Measurements from ENCODE around the gene SUOX. TPM values are rescaled to one million over a fixed set of nuclear protein-coding genes. Genes with fewer than 3 reads are reported as not detected.
"Not testable (repeated sequence)": the region's sequence is repeated elsewhere in the genome, so short reads cannot be mapped to it uniquely, and the experiment has no call there.

SUOX gene
- total RNA-seq, 1 donor from 2014 or later = 28.1 TPM

DNA sequence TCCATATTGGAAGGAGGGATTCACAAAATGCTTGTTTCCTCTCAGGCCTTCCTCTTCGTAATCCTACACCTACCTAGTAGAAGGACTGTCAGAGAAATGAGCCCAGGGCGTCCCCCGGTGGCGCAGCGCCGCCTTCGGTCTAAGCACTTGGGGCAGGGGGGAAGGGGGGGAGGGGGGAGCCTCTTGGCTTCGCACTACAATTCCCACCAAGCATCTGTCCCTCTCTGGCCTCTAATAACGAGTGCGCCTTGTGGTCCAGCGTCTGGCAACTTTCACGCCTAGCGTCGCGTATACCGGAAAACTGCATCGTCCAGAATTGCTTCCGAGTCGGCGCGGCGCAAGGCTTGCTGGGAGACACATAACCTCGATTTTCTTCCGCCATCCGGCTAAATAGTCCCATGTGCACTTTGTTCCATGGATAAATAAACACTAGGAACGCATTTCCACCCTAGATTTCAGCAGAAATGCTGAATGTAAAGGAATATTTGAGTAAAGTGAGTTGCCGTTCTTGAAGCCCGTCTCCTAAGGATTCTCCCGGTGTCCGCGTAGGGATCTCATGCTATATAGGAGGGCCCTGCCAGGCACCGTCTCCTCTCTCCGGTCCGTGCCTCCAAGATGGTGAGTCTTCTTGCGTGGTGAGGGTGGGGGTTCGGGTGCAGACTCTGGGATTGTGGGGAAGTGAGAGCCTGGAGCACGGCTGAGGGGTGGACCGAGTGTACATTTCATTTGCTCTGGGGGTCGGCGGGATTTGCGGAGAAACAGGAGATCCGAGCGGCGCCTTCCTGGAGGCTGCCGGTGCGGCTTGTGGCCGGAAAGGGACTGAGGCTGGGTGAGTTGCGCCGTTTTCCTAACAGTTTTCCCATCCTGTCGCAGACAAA is 44.7 kb downstream of the SUOX start, which contains the start of gene RPS26:
Gene RPS26, plus strand, starts transcription at position 367 of the 878 bp plus-strand sequence. Its CDS starts 249 bp downstream, at position 616.
- ATAC-seq = peak; percentile 97
- intact Hi-C loops (cut with DNase I) = loop anchor here (2.0 to 5.0 kb wide), 2 partner anchors 45 to 76 kb away; partner anchors contain the start of genes RPL41, SUOX and ZC3H10
- DNase-seq (ENCODE audit: missing footprints) = peak; percentile 97

DNA sequence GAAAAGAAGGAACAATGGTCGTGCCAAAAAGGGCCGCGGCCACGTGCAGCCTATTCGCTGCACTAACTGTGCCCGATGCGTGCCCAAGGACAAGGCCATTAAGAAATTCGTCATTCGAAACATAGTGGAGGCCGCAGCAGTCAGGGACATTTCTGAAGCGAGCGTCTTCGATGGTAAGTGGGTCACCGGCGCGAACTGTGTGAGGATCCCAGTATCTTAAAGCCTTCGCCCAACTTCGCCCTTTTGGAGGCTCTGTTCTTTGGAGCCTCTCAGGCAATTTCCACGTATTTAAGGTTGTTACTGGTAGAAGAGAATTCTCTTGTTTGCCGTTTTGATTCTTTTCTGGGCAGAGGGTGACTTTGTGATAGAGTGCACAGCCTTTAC is 45.3 kb downstream of the SUOX start:
- not testable (repeated sequence) for ATAC-seq; DNase-seq (ENCODE audit: missing footprints)
- intact Hi-C loops (cut with DNase I) = loop anchor here (5.0 kb wide), 1 partner anchor 75 kb away; the partner anchor contains the start of genes RPL41 and ZC3H10

DNA sequence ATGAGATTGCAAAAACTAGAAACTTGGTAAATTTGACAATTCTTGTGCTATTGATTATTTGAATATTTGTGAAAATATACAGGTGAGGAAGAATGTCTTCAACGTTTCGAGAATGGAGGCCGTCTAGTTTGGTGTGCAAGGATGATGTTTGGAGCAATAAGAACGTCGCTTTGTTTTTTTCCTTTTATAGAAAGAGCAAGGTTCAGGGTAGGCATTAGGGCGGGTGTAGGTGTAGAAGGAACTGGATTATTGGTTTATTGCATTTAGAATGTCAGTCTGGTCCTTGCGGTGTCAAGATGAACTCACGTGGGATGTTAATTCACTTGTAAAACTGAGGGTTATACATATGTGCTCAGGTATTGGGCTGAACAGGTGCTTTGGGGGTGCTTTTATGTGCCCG is 45.8 kb downstream of the SUOX start:
- no peak for DNase-seq (ENCODE audit: missing footprints)
- intact Hi-C loops (cut with DNase I) = loop anchor here (5.0 kb wide), 1 partner anchor 74 kb away; the partner anchor contains the start of genes RPL41 and ZC3H10
- no peak for ATAC-seq

DNA sequence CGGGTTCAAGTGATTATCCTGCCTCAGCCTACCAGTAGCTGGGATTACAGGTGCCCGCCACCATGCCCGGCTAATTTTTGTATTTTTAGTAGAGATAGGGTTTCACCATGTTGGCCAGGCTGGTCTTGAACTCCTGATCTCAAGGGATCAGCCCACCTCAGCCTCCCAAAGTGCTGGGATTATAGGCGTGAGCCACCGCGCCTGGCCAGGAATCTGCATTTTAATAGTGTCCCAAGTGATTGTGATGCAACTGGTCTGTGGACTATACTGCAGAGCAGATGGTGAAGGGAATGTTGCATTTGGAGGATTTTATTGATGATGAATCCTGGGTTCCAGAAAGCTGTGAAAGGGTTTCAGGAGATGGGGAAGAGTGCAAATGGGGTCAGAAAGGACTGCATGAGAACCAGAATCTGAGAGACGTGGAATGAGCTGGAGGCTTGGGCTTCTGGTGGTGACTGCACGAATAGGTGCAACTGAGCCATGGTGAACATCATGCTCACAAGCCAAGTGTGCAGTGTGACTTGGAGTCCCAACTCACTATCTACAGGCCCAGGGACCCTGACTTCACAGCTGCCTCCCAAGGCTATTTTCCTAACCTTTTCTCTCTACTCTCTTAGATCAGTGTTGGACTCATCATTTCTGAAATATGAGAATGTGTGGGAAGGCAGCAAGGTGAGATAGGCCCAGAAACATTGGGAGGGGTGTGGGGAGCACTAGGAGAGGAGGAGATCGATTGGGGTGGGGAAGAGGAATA is 49.1 kb downstream of the SUOX start:
- DNase-seq (ENCODE audit: missing footprints) (no peak), ATAC-seq (no peak)
- intact Hi-C loops (cut with DNase I) = no loop called here

DNA sequence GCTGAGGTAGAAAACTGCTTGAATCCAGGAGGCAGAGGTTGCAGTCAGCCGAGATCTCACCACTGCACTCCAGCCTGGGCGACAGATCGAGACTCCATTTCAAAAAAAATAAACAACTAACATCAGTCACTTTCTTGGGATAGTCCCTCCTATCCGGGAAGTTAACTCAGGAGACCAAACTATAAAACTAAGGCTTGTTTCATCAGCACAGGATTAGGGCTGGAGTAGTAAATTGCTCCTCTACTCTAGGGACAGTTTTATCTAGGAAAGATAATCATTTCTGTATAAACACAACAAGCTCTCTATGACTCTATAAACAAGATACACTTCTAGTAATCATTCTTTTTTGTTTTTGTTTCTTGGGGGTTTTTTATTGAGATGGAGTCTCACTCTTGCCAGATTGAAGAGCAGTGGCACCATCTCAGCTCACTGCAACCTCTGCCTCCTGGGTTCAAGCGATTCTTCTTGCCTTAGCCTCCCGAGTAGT is 56.4 kb downstream of the SUOX start:
- ATAC-seq (no peak), DNase-seq (ENCODE audit: missing footprints) (no peak)
- intact Hi-C loops (cut with DNase I) = no loop called here

Other genes starting within 250 kb of the SUOX start
- gene SARNP, start 179.6 kb upstream of the SUOX start, total RNA-seq = 50.2 TPM
- gene ORMDL2, start 179.2 kb upstream of the SUOX start, total RNA-seq = 17.3 TPM
- 18.3 TPM for gene DNAJC14, start 167.7 kb upstream of the SUOX start, total RNA-seq
- 2.9 TPM for gene MMP19, start 154.3 kb upstream of the SUOX start, total RNA-seq
- 19.1 TPM for gene PYM1, start 69.4 kb upstream of the SUOX start, total RNA-seq
- gene DGKA, start 66.1 kb upstream of the SUOX start, total RNA-seq = 8.1 TPM
- not detected for gene PMEL, start 31.2 kb upstream of the SUOX start, total RNA-seq
- gene CDK2, start 30.4 kb upstream of the SUOX start, total RNA-seq = 11.6 TPM
- gene RAB5B, start 23.2 kb upstream of the SUOX start, total RNA-seq = 113 TPM
- gene IKZF4, start 23.8 kb downstream of the SUOX start, total RNA-seq = 9.5 TPM
- gene RPS26, start 44.6 kb downstream of the SUOX start, total RNA-seq = 35.5 TPM
- 2.8 TPM for gene ERBB3, start 82.9 kb downstream of the SUOX start, total RNA-seq
- gene PA2G4, start 107.3 kb downstream of the SUOX start, total RNA-seq = 69.7 TPM
- 2,099 TPM for gene RPL41, start 119.4 kb downstream of the SUOX start, total RNA-seq
- gene ZC3H10, start 121.0 kb downstream of the SUOX start, total RNA-seq = 7.3 TPM
- 33.6 TPM for gene ESYT1, start 131.0 kb downstream of the SUOX start, total RNA-seq
- gene MYL6B, start 155.3 kb downstream of the SUOX start, total RNA-seq = 45.8 TPM
- 673 TPM for gene MYL6, start 161.1 kb downstream of the SUOX start, total RNA-seq
- gene SMARCC2, start 192.2 kb downstream of the SUOX start, total RNA-seq = 68.8 TPM
- gene RNF41, start 224.6 kb downstream of the SUOX start, total RNA-seq = 53.8 TPM
- 22.2 TPM for gene NABP2, start 227.1 kb downstream of the SUOX start, total RNA-seq
- gene SLC39A5, start 232.8 kb downstream of the SUOX start, total RNA-seq = not detected